Measurements from ENCODE around the gene CRKL.
A peak's percentile ranks its signal among the peaks of the same experiment; 100 is the strongest.
"Not testable (repeated sequence)": the region's sequence is repeated elsewhere in the genome, so short reads cannot be mapped to it uniquely, and the experiment has no call there.

The CRKL gene

DNA sequence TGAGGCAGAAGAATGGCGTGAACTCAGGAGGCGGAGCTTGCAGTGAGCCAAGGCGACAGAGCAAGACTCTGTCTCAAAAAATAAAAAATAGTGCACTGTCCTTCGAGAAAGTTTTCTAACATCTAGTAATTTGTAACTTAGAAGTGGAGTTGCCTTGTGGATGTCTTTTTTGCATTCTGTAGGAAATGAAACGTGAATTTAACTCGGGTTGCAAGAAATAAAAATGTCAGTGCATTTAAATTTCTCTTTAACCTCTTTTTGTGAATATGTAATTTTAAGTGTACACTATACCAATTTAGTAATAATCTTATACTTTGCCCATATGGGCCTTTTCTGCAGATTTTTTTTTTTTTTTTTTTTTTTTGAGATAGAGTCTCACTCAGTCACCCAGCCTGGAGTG lies 26.2 kb upstream of the CRKL start:
- no peak overlapping the region for H3K27ac ChIP-seq
- DNase-seq, result no peak
- H3K27me3 ChIP-seq (replicated peaks), result no peaks in the 10 kb centered on the region
- no peak for TF ChIP-seq CTCF (IDR thresholded peaks at IDR 0.05; ENCODE audit: low read depth, low read length, missing control alignments)
- no peak overlapping the region for H3K4me3 ChIP-seq (ENCODE audit: low read depth, low read length)
- in situ Hi-C loops (cut with HindIII; ENCODE audit: low pct_ligation_motif_present, low sequenced_read_pairs), result no loop called here
- peaks cover 8% of the 10 kb centered on the region for H3K36me3 ChIP-seq (replicated peaks)

GRCh38 chr22:20897737-20898136 lies 19.5 kb upstream of the CRKL start:
- H3K27ac ChIP-seq; H3K4me3 ChIP-seq (ENCODE audit: low read depth, low read length); in situ Hi-C loops (cut with HindIII; ENCODE audit: low pct_ligation_motif_present, low sequenced_read_pairs); DNase-seq; H3K27me3 ChIP-seq (replicated peaks); H3K36me3 ChIP-seq (replicated peaks): not testable (repeated sequence)

DNA sequence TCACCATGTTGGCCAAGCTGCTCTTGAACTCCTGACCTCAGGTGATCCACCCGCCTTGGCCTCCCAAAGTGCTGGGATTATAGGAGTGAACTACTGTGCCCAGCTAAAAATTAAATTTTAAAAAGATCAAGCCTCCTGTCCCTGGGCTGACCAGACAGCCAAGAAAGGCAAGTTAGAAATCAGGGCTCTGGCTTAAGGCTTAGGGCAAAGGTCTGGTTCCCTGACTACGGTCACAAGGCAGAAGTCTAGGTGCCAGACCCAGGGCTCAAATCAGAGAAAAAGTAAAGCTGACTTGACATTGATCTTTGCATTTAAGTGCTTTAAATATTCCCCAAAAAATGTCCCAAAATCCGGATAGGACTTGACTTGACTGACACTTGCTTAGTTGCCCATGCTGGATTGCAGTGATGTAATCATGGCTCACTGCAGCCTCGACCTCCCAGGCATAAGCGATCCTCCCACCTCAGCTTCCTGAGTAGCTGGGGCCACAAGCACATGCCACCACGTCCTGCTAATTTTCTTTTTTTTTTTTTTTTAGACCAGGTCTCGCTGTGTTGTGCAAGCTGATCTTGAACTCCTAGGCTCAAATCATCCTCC lies 17.3 kb upstream of the CRKL start:
- DNase-seq, result no peak
- in situ Hi-C loops (cut with HindIII; ENCODE audit: low pct_ligation_motif_present, low sequenced_read_pairs), result no loop called here
- H3K36me3 ChIP-seq (replicated peaks), result no peaks in the 10 kb centered on the region
- no peak overlapping the region for H3K4me3 ChIP-seq (ENCODE audit: low read depth, low read length)
- no peak for TF ChIP-seq CTCF (IDR thresholded peaks at IDR 0.05; ENCODE audit: low read depth, low read length, missing control alignments)
- no peaks in the 10 kb centered on the region for H3K27me3 ChIP-seq (replicated peaks)
- H3K27ac ChIP-seq, result no peak overlapping the region

DNA sequence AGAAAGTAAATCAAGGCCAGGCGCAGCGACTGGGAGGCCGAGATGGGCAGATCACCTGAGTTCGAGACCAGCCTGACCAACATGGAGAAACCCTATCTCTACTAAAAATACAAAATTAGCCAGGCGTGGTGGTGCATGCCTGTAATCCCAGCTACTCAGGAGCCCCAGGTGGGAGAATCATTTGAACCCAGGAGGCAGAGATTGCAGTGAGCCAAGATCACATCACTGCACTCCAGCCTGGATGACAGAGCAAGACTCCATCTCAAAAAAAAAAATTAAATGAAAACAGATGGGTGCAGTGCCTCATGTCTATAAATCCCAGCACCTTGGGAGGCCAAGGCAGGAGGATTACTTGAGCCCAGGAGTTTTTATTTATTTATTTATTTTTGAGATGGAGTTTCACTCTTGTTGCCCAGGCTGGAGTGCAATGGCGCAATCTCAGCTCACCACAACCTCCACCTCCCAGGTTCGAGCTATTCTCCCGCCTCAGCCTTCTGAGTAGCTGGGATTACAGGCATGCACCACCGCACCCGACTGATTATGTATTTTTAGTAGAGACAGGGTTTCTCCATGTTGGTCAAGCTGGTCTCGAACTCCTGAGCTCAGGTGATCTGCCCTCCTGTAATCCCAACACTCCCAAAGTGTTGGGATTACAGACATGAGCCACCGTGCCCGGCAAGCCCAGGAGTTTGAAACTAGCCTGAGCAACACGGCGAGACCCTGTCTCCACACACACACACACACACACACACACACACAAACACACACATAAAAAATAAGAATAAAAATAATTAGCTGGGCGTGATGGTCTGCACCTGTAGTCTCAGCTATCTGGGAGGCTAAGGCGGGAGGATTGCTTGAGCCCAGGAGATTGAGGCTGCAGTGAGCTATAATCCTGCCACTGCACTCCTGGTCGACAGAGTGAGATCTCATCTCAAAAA lies 15.8 kb upstream of the CRKL start:
- H3K27me3 ChIP-seq (replicated peaks); DNase-seq; in situ Hi-C loops (cut with HindIII; ENCODE audit: low pct_ligation_motif_present, low sequenced_read_pairs); H3K4me3 ChIP-seq (ENCODE audit: low read depth, low read length); H3K27ac ChIP-seq; H3K36me3 ChIP-seq (replicated peaks): not testable (repeated sequence)

- Histone ChIP-seq H3K4me3 (ENCODE audit: low read depth, low read length) (no peak overlapping the region), H3K27ac (no peak overlapping the region), H3K27me3 (replicated peaks) (no peaks in the 10 kb centered on the region), H3K36me3 (replicated peaks) (no peaks in the 10 kb centered on the region)
- TF ChIP-seq CTCF (IDR thresholded peaks at IDR 0.05; ENCODE audit: low read depth, low read length, missing control alignments), result no peak
- in situ Hi-C loops (cut with HindIII; ENCODE audit: low pct_ligation_motif_present, low sequenced_read_pairs), result no loop called here
- no peak for DNase-seq
Observed at GRCh38 chr22:20903093-20903492, 14.1 kb upstream of the CRKL start.

DNA sequence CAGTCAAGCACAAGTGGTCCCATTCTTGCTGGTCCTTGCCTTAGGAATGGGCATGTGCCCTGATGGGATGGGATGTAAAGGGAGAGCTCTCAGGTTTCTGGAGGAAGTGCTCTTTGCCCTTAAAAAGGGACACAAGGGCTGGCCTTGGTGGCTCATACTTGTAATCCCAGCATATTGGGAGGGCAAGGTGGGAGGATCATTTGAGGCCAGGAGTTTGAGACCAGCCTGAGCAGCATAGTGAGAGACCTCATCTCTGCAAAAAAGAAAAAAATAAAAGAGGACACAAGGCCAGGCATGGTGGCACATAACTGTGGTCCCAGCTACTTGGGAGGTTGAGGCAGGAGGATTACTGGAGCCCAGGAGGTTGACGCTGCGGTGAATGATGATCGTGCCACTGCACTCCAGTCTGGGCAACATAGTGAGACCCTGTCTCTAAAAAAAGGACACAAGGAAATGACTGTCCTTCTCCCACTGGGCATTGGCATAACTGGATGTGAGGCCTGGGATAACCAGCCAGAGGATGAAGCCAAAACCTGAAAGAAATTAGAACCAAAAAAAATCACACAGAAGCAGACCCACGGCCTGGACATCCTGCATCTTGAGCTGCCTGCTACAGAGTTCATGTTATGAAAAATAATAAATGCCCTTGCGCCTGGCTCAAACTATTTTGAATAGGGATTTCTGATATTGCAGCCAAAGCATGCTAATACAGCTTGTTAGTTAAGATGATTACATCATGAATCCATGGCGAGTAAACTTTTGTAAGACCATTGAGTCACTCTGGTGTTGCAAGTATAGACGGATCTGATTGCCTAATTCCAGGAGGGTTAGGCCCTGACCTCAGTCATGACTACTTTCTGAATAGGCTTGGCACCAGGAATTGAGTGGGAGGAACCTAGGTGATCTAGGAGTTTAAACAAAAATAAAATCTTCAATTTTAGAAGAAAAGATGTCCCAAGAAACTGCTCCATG lies 12.9 kb upstream of the CRKL start:
- Histone ChIP-seq H3K27me3 (replicated peaks) (no peaks in the 10 kb centered on the region), H3K36me3 (replicated peaks) (no peaks in the 10 kb centered on the region), H3K27ac (no peak overlapping the region), H3K4me3 (ENCODE audit: low read depth, low read length) (no peak overlapping the region)
- TF ChIP-seq CTCF (IDR thresholded peaks at IDR 0.05; ENCODE audit: low read depth, low read length, missing control alignments), result no peak
- peak; percentile 87 for DNase-seq
- in situ Hi-C loops (cut with HindIII; ENCODE audit: low pct_ligation_motif_present, low sequenced_read_pairs), result no loop called here

Measured in brain microvascular endothelial cell (primary cell).